Ecto neural progenitor cell (in vitro differentiated cells): ENCODE data around the gene TLL2.
A peak's percentile ranks its signal among the peaks of the same experiment; 100 is the strongest.

ENCODE experiments used
- DNase-seq: peaks from one replicate; pipeline ENCODE4 v3.0.0-alpha.2; 2018; ENCODE audit warnings: low spot score

The TLL2 gene

DNA sequence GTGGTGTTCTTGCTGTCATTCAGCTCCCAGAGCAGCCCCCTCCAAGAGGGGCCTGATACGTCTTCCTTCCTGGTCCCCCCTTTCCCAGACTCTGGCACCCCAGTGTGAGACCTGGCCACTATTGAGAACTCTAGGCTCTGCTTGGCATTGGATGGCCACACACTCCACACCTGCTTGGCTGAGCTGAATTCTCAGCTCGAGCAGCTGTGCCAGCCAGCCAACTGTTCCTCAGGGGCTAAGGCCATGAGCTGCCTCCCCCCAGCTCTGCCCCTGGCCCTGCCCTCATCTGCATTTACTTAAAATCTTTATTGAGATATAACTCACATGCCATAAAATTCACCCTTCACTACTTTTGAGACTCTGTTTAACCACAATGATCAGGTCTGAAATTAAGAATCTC lies 6.7 kb downstream of the TLL2 start:
- DNase-seq = no peak

- no peak for DNase-seq
Measured at GRCh38 chr10:96505150-96506136, 8.3 kb downstream of the TLL2 start.

DNA sequence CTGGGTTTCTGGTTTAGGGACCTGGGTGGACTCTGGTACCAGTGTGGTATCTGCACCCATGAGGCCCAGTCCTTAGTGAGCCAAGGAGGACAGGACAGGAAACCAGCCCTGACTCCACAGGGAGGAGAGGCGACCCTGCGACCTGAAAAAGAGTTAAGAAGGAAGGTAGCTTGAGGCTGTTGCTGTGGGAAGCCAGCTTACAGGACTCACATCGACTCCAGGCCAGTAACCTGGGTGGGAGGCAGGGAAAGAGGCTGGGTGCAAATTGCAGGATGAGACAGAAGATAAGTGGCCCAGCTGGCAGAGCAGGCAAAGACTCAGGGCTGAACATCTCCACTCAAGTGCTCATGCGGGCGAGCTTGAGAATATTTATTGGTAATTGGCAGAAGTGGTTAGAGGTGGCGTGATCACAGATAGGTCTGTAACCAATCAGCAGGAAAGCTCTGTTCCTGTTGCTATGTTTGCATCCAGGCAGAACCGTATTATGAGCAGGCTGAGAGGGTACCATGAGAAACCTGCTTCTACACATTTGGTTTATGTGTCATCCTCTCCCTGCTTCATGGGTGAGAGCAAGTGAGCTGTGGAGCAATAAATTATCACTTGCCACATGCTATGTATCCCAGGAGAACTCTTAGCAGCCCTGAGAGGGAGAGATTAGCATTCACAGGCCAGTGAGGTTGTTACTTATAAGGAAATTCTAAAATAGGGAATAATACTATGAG lies 11.0 kb downstream of the TLL2 start:
- DNase-seq = no peak

- no peak for DNase-seq
Measured at GRCh38 chr10:96501985-96502384, 11.7 kb downstream of the TLL2 start.

GRCh38 chr10:96500519-96500918 lies 13.2 kb downstream of the TLL2 start:
- no peak for DNase-seq

DNA sequence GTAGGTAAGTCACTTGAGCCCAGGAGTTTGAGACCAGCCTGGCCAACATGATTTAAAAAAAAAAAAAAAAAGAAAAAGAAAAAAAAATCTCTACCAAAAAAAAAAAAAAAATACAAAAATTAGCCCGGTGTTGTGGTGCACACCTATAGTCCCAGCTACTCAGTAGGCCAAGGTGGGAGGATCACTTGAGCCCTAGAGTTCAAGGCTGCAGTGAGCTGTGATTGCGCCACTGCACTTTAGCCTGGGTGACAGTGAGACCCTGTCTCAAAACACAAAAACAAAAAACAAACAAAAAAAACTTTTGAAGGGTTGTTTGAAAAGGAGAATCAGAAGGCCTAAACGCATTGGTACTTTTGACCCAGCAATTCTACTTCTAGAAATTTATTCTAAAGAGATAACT lies 13.7 kb downstream of the TLL2 start:
- no peak for DNase-seq

GRCh38 chr10:96497391-96497790 lies 16.3 kb downstream of the TLL2 start:
- no peak for DNase-seq

GRCh38 chr10:96496281-96496925 lies 17.3 kb downstream of the TLL2 start:
- peak; percentile 65 for DNase-seq

DNA sequence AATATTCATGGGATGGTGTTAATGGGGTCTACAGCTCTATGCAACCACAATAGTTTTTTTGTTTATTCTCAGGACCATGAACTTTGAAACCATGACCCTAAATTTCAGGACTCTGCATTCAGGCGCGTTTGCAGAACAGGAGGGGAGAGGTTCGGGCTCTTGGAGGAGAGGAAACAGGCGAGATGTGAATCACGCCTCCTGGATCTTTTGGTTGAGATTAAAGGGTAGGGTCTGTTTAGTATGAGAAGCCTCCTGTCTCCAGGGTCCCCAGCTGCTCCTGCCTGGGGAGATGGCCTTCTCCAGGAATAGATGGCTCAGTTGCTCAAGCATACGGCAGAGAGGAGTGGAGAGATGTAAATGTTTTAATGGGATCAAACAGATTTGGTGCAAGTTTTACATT lies 18.2 kb downstream of the TLL2 start:
- DNase-seq = no peak

DNA sequence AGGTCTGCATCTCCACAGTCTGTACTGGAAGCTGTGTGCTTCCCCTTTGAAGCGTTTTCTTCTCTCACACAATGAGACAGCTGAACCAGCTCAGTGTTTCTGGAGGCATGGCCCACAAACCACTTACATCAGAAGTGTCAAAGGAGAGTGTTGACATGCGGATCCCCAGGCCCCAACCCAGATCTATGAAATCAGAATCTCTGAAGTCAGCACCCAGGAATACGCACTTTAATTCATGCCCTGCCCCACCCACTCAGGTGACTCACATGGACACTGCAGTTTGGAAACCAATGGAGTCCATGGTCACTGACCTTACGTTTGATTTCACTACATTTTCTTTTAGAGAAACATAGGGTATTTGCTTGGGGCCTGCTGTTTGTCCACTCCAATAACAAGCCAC lies 19.0 kb downstream of the TLL2 start:
- DNase-seq = no peak

GRCh38 chr10:96493871-96494525 lies 19.7 kb downstream of the TLL2 start:
- no peak for DNase-seq

- no peak for DNase-seq
Measured at GRCh38 chr10:96493254-96493653, 20.5 kb downstream of the TLL2 start.

DNA sequence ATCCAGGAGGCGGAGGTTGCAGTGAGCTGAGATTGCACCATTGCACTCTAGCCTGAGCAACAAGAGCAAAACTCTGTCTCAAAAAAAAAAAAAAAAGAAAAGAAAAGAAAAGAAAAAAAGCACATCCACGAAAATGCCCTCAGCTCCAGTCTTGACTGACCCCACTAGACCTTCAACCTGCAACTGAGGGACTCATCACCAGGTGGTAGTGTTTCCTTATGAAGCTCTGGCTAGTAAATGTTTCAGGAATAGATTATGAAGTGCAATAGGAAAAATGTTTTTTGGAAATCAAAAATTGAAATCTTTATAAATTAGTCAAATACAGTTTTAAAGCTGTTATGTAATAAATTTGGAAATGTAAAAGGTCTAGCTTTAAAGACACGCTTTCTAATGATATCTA lies 22.4 kb downstream of the TLL2 start:
- no peak for DNase-seq

DNA sequence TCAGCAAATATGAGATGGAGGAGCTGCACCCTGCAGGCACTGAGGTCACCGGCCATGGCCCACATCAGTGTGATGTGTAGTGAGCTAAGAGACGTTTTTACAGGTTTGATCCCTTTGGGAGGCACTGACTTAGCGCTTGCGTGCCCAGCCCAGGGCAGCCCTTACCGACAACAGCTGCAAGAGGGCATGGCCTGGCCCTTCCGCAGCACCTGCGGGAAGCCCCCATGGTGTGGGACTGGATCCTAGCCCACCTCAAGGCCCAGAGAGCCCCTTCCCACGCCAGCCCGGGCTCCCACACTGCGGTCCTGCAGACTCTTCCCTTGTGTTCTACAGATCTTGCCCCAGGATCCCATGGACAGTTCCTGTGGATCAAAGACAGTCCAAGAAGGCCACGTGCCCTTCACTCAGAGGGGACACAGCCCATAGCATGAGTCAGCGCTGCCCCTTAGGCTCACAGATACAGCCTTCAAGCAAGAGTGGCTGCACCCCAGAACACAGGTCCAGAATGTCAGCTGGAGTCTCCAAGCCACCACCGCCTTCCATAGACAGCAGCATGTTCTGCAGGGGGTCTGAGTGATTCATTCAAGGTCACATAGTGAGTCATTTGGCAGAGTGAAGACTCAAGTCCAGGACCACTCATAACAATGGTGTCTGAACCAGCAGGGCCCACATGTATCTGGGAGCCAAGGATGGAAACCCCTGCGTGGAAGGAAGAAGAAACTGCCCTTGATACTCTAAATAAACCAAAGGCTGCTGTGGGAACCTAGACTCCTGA lies 25.4 kb downstream of the TLL2 start:
- DNase-seq = no peak

- no peak for DNase-seq
Measured at GRCh38 chr10:96482815-96483588, 30.7 kb downstream of the TLL2 start.

- no peak for DNase-seq
Measured at GRCh38 chr10:96478355-96478754, 35.4 kb downstream of the TLL2 start.

- DNase-seq = peak; percentile 62
Measured at GRCh38 chr10:96473866-96474265, 39.9 kb downstream of the TLL2 start.

DNA sequence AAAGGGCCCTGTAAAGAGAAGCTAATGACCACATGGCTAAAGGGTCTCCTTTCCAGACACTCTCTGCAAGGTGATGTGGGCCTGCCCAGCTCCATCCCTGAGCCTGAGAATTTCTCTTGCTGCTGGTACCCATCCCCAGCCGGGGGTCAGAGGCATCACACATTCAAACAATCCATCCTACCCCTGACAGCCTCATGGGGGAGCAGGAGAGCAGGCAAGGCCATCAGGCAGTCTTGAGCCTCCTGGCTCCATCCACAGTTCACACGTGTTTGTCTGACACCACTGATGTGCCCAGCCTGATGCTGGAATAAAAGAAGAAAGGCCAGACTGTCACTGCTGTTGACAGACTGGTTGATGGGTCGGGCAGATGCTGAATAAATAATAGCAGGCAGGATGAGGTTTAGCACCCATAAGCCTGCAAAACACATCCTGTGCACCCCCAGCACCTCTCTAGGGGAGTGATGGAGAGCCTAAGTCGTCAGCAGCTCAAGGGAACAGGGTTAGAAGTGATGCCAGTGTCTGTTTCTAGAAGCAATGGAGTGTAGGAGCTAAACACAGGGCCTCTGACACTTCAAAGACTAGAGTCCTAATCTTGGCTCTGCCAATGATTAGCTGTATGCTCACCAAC lies 43.5 kb downstream of the TLL2 start:
- DNase-seq = peak; percentile 59

- no peak for DNase-seq
Measured at GRCh38 chr10:96468845-96469244, 44.9 kb downstream of the TLL2 start.

- DNase-seq = no peak
Measured at GRCh38 chr10:96465599-96465998, 48.1 kb downstream of the TLL2 start.
